Activated CD4-positive, alpha-beta T cell treated with anti-CD3 and anti-CD28 coated beads, Interleukin-2, amount 10 ng/mL, durations not matched to agents 7 days and 5 days (primary cell): ENCODE results near the gene ASPSCR1. TPM values are rescaled to one million over a fixed set of nuclear protein-coding genes. Genes with fewer than 3 reads are reported as not detected.

Experiments
- CTCF ChIA-PET: fragments of 350-600 bp; sonication (Branson Sonifier 250); formaldehyde crosslinking; loops from one replicate; lab custom pipeline; 2021; ENCODE audit warnings: antibody characterized with exemption; lab: Charles Lee
- POLR2A ChIA-PET: fragments of 350-600 bp; sonication (Branson Sonifier 250); formaldehyde crosslinking; loops from one replicate; lab custom pipeline; 2021; ENCODE audit warnings: antibody characterized with exemption; lab: Charles Lee
- DNase-seq: peaks from one replicate; pipeline ENCODE4 v3.0.0-alpha.2; 2020
- H3K27ac Mint-ChIP-seq: one replicate; pipeline ENCODE4 v1.8.0; 2021; ENCODE audit warnings: mild to moderate bottlenecking, moderate library complexity, mixed read lengths
- H3K27me3 Mint-ChIP-seq: one replicate; pipeline ENCODE4 v1.8.0; 2021; ENCODE audit warnings: mixed read lengths
- H3K36me3 Mint-ChIP-seq: one replicate; pipeline ENCODE4 v1.8.0; 2021; ENCODE audit warnings: low read depth, mixed read lengths
- H3K4me1 Mint-ChIP-seq: one replicate; pipeline ENCODE4 v1.8.0; 2021; ENCODE audit warnings: mixed read lengths
- H3K4me3 Mint-ChIP-seq: one replicate; pipeline ENCODE4 v1.8.0; 2021; ENCODE audit warnings: mild to moderate bottlenecking, moderate library complexity, mixed read lengths
- H3K9me3 Mint-ChIP-seq: one replicate; pipeline ENCODE4 v1.8.0; 2021; ENCODE audit warnings: mixed read lengths
- total RNA-seq, 2 experiments: library from RNA; stranded (reverse); gene quantifications; one replicate each; pipeline ENCODE4 v1.2.3, GENCODE V29; 2021

ASPSCR1 gene
- total RNA-seq, 2 experiments from 2014 or later, result 34.0 to 37.6 TPM

DNA sequence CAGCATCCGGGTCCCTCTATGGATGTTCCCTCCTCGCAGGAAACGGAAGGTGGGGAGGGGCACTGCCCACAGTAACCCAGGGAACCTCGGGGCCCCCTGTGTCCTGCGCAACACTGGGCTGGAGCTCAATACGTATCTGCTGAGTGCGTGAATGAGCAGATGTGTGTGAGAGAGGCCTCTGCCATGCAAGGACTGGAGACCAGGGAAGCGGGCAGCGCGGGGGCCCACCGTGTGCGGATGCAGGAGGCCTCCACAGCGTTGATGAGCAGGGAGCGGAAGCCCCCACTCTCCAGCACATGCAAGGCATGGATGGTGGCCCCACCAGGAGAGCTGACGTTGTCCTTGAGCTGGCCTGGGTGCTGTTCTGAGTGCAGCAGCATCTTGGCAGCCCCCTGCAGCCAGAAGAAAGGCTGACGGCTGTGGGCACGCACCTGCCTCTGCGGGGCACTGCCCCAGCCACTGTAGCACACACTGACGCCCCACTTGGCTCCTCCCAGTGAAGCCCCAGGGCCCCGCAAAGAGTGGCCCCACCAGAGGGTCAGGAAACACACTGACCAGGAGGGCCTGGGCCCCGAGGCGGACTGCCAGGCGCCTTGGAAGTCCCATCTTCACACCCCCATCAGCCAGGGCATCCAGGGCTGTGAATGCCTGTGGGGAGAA is 43.2 kb upstream of the ASPSCR1 start:
- H3K4me1 Mint-ChIP-seq, result peaks cover 14% of the 10 kb centered on the region
- DNase-seq, result no peak
- H3K4me3 Mint-ChIP-seq, result no peak overlapping the region
- ChIA-PET CTCF (interaction anchor here (1.0 kb wide), 1 partner anchor 25 kb away, joined by 6 read pairs; no protein-coding TSS in a partner anchor), POLR2A (no interaction called here)
- H3K36me3 Mint-ChIP-seq, result no peaks in the 10 kb centered on the region
- peaks cover 3% of the 10 kb centered on the region for H3K27me3 Mint-ChIP-seq
- no peaks in the 10 kb centered on the region for H3K9me3 Mint-ChIP-seq
- no peak overlapping the region for H3K27ac Mint-ChIP-seq

DNA sequence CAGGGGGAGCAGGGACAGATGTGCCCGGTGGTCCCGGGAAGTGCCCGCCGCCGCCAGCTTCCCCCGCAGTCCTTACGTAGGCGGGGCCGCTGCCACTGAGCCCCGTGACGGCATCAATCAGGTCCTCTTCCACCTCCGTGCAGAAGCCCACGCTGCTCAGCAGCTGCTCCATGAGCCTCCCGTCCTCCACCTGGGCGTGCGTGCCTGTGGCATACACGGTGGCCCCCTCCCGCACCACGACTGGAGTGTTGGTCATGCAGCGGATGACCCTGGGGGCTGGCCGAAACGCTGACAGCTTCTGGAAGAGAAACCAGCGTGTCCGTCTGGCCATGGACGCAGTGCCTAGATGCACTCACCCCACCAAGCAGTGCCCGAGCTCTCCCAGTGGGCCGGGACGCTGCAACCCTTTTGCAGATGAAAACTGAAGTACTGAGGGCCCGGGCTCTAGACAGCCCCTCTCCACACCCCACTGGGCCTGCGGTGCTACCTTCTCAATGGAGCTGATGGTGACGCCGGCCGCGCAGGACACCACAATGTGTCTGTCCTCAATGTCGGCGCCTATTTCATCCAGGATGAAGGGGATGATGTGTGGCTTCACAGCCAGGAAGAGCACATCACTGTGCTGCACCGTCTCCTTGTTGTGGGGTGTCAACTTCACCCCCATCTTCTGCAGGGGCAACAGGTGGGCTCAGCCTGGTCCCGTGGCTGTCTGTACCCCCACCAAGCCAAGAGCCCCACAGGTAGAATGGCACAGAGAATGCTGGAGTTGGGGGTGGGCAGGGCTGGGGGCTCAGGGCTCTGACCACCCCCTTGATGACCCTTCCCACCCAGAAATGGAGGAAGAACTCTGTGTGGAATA is 42.4 kb upstream of the ASPSCR1 start:
- CTCF ChIA-PET, result interaction anchor here (0.6 to 2.4 kb wide), 6 partner anchors 9 to 505 kb away, joined by 3 to 8 read pairs (median 4); partner anchors contain the start of gene CCDC57
- POLR2A ChIA-PET, result no interaction called here
- peak overlapping the region; percentile 41 for H3K27ac Mint-ChIP-seq
- no peaks in the 10 kb centered on the region for H3K27me3 Mint-ChIP-seq
- peak overlapping the region; percentile 76 for H3K4me3 Mint-ChIP-seq
- peaks cover 14% of the 10 kb centered on the region for H3K4me1 Mint-ChIP-seq
- no peak for DNase-seq
- no peaks in the 10 kb centered on the region for H3K36me3 Mint-ChIP-seq
- H3K9me3 Mint-ChIP-seq, result no peaks in the 10 kb centered on the region

DNA sequence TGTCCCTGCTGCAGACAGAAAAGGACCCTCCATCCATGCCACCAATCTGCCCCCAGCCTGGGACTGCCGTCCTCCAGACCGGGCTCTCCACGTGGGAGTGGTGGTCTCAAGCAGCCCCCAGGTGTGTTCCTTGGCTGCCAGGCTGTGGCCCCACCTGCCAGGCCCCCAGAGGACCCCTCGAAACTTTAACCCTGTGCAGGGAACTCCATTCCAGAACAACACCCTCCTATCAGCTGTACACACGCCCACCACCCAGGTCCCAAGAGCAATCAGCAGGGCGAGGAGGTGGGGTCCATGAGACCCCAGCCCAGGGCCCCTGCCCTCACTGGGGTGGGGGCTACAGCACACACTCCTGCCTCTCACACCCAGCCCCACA is 41.7 kb upstream of the ASPSCR1 start:
- DNase-seq, result no peak
- H3K4me3 Mint-ChIP-seq, result peak overlapping the region; percentile 76
- peak overlapping the region; percentile 41 for H3K27ac Mint-ChIP-seq
- peaks cover 14% of the 10 kb centered on the region for H3K4me1 Mint-ChIP-seq
- ChIA-PET POLR2A (no interaction called here), CTCF (interaction anchor here (0.6 to 2.4 kb wide), 4 partner anchors 10 to 505 kb away, joined by 3 to 8 read pairs (median 4); partner anchors contain the start of gene CCDC57)
- H3K36me3 Mint-ChIP-seq, result no peaks in the 10 kb centered on the region
- H3K27me3 Mint-ChIP-seq, result no peaks in the 10 kb centered on the region
- H3K9me3 Mint-ChIP-seq, result no peaks in the 10 kb centered on the region

GRCh38 chr17:81939218-81939617 is 38.2 kb upstream of the ASPSCR1 start:
- Mint-ChIP-seq H3K4me1 (peaks cover 14% of the 10 kb centered on the region), H3K27me3 (no peaks in the 10 kb centered on the region), H3K27ac (no peak overlapping the region), H3K9me3 (no peaks in the 10 kb centered on the region), H3K4me3 (no peak overlapping the region), H3K36me3 (no peaks in the 10 kb centered on the region)
- CTCF ChIA-PET, result interaction anchor here (3.0 to 5.5 kb wide), 2 partner anchors 21 kb away, joined by 20 to 32 read pairs; partner anchors contain the start of gene NOTUM
- DNase-seq, result no peak
- POLR2A ChIA-PET, result no interaction called here

GRCh38 chr17:81939881-81940385 is 37.5 kb upstream of the ASPSCR1 start:
- Mint-ChIP-seq H3K27me3 (no peaks in the 10 kb centered on the region), H3K9me3 (no peaks in the 10 kb centered on the region), H3K4me3 (no peak overlapping the region), H3K36me3 (no peaks in the 10 kb centered on the region), H3K4me1 (peaks cover 14% of the 10 kb centered on the region), H3K27ac (no peak overlapping the region)
- no peak for DNase-seq
- CTCF ChIA-PET, result interaction anchor here (0.7 to 5.5 kb wide), 3 partner anchors 12 to 20 kb away, joined by 3 to 32 read pairs (median 4); partner anchors contain the start of genes MAFG and NOTUM
- POLR2A ChIA-PET, result no interaction called here

DNA sequence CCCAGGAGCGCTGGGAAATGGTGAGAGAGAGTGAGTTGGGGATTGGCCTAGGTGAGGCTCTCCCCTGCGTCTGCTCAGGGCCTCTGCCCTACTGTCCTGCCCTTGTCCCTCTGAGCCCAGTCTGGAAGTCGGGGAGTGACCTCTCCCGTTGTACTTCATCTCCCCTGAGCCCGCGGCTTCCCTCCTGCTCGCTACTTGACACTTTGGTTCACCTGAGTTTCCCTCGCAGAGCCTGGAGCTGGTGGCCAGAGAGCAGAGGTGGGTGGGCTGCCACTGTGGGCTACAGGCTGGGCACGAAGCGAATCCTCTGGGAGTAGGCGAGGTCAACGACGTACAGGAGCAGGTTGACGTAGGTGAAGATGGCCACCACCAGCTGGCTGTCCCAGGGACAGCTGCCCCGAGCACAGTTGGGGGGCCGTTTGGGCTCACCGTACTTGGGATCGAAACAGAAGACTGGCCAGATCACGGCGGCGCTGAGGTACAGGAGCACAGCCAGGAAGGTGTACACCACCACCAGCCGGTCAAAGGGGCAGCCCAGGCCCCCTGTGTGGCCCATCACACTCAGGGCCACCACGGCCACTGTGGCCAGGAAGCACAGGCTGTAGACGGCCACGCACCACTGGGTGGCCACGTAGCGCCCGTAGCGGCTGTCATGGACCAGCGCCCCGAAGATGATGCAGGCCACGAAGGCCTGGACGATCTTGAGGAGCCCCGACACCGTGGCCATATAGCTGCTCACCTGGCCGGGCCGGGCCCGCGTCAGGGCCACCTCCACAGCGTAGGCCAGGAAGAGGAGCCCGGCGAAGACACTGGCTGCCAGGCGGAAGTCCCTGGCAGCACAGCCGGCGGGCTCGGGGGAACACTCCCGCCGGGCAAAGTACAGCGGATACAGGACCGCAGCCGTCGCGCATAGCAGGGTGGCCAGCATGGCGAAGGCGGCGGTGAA is 36.6 kb upstream of the ASPSCR1 start:
- H3K4me1 Mint-ChIP-seq, result peaks cover 11% of the 10 kb centered on the region
- H3K27me3 Mint-ChIP-seq, result no peaks in the 10 kb centered on the region
- no peaks in the 10 kb centered on the region for H3K9me3 Mint-ChIP-seq
- no peak overlapping the region for H3K27ac Mint-ChIP-seq
- POLR2A ChIA-PET, result no interaction called here
- no peak overlapping the region for H3K4me3 Mint-ChIP-seq
- no peaks in the 10 kb centered on the region for H3K36me3 Mint-ChIP-seq
- CTCF ChIA-PET, result interaction anchor here (0.7 to 5.5 kb wide), 3 partner anchors 13 to 19 kb away, joined by 3 to 32 read pairs (median 4); partner anchors contain the start of genes MAFG and NOTUM
- DNase-seq, result no peak

DNA sequence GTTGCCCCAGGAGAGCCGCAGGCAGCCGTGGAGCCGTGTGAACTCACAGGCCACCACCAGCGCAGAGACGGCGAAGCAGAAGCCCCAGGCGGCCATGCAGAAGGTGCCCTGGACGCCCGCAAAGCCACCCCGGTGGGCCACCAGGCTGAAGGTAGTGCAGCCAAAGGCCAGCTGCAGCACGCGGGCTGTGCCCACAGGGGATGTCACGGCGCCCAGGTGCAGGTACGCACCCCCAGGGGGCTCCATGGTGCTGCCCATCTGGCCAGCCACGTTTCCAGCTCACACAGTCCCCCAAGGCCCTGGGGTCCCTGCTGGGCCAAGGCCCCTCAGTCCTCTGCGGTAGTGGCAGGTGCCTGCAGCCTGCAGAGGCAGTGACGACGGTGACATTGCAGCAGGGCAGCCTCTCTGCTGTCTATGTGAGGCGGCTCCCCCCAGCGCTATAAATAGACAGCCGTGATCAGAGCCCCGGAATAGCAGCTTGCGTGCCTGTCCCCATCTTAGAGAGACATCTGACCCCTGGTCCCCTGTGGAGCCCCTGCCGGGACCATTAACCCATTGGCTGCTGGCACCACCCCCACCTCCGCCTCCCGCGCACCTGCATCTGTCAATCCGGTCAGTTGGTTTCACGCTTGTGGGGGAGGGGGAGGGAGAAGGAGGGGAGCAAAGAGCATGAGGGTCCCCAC is 35.8 kb upstream of the ASPSCR1 start:
- H3K36me3 Mint-ChIP-seq, result no peaks in the 10 kb centered on the region
- no peaks in the 10 kb centered on the region for H3K27me3 Mint-ChIP-seq
- peaks cover 7% of the 10 kb centered on the region for H3K4me1 Mint-ChIP-seq
- no peak for DNase-seq
- H3K27ac Mint-ChIP-seq, result no peak overlapping the region
- ChIA-PET POLR2A (no interaction called here), CTCF (interaction anchor here (5.5 kb wide), 1 partner anchor 18 kb away, joined by 32 read pairs; the partner anchor contains the start of gene NOTUM)
- H3K9me3 Mint-ChIP-seq, result no peaks in the 10 kb centered on the region
- H3K4me3 Mint-ChIP-seq, result no peak overlapping the region

- Mint-ChIP-seq H3K4me3 (no peak overlapping the region), H3K27me3 (no peaks in the 10 kb centered on the region), H3K36me3 (no peaks in the 10 kb centered on the region), H3K4me1 (peaks cover 6% of the 10 kb centered on the region), H3K27ac (no peak overlapping the region), H3K9me3 (no peaks in the 10 kb centered on the region)
- POLR2A ChIA-PET, result no interaction called here
- CTCF ChIA-PET, result interaction anchor here (5.5 kb wide), 1 partner anchor 18 kb away, joined by 32 read pairs; the partner anchor contains the start of gene NOTUM
- no peak for DNase-seq
Measured at GRCh38 chr17:81942167-81942553, 35.3 kb upstream of the ASPSCR1 start.

GRCh38 chr17:81944858-81945257 is 32.6 kb upstream of the ASPSCR1 start:
- DNase-seq, result no peak
- ChIA-PET POLR2A (no interaction called here), CTCF (interaction anchor here (0.8 kb wide), 1 partner anchor 17 kb away, joined by 3 read pairs; no protein-coding TSS in a partner anchor)
- no peak overlapping the region for H3K4me3 Mint-ChIP-seq
- no peak overlapping the region for H3K27ac Mint-ChIP-seq
- no peaks in the 10 kb centered on the region for H3K4me1 Mint-ChIP-seq
- H3K27me3 Mint-ChIP-seq, result no peaks in the 10 kb centered on the region
- H3K9me3 Mint-ChIP-seq, result no peaks in the 10 kb centered on the region
- no peaks in the 10 kb centered on the region for H3K36me3 Mint-ChIP-seq

GRCh38 chr17:81947189-81947588 is 30.2 kb upstream of the ASPSCR1 start, which contains the start of gene MYADML2:
Gene MYADML2, minus strand, starts transcription at chr17:81947233. Its CDS starts 5,492 bp downstream, at chr17:81941741.
- no peak for DNase-seq
- ChIA-PET CTCF (no interaction called here), POLR2A (no interaction called here)
- Mint-ChIP-seq H3K4me1 (peaks cover 3% of the 10 kb centered on the region), H3K4me3 (no peak within 1 kb of the TSS), H3K27ac (no peak within 1 kb of the TSS), H3K36me3 (no peaks in the 10 kb centered on the region), H3K27me3 (peaks cover 2% of the 10 kb centered on the region), H3K9me3 (no peaks in the 10 kb centered on the region)

- H3K27ac Mint-ChIP-seq, result no peak overlapping the region
- peaks cover 2% of the 10 kb centered on the region for H3K27me3 Mint-ChIP-seq
- peaks cover 3% of the 10 kb centered on the region for H3K4me1 Mint-ChIP-seq
- DNase-seq, result no peak
- H3K4me3 Mint-ChIP-seq, result no peak overlapping the region
- no peaks in the 10 kb centered on the region for H3K9me3 Mint-ChIP-seq
- no peaks in the 10 kb centered on the region for H3K36me3 Mint-ChIP-seq
- POLR2A ChIA-PET, result no interaction called here
- CTCF ChIA-PET, result interaction anchor here (0.7 to 4.1 kb wide), 2 partner anchors 11 to 63 kb away, joined by 3 to 21 read pairs; partner anchors contain the start of gene NOTUM
Measured at GRCh38 chr17:81948635-81949378, 28.6 kb upstream of the ASPSCR1 start.
